HG02623 (cell line): ENCODE data around the gene LTF.

Experiments used
- ATAC-seq: cut with Tn5 transposase; IDR thresholded peaks from one replicate; pipeline ENCODE4 v1.9.1; 2021; ENCODE audit warnings: moderate library complexity; ENCODE audit not compliant: unreplicated experiment

LTF gene

DNA sequence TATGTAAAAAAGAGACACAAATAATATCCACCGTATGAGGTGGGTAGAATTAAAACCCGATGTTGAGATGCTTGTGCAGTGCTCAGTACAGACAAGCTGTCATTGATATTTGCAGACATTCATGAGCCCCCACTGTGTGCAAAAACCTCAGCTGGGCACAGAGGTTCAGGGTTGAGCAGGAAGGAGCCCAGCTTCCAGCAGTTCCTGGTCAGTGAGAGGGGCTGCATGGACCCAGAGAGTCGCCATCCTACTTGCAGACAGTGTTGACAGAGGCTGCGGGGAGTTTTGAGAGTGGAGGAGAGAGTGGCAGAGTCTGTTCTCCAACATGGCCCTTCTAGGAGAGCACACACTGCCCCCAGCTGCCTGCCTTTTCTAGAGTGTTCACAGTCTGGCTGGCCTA lies 6.1 kb upstream of the LTF start:
- ATAC-seq: no peak

DNA sequence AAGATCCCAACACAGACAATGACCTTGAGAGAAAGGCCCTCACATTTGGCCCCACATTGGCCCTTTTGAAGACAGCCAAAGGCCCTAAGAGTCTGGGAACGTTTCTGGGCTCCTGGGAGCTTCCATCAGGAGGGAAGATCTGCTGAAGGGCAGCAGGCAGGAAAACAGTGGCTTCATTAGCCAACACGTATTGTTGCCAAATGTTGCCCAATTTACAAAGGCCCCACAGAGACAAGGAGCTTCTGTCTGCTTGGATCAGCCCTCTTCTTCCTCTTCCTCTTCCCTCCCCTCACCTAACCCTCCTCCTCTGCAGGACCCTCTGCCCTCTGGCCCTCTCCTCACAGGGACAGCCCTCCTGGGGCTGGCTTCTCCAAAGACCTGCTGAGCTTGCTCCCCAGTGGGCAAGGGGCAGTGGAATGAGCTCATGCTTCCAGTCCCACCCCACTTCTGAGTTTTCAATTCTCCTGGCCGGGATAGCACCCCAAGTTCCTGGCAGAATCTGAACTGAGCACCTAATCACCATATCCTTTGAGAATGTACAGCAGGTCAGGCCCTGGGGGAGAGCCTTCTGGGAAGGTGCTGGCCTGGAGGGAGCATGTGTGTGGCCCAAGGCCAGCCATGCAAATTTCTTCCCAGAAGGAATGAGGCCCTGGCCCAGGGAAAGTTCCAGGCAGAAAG lies 5.1 kb upstream of the LTF start:
- no peak for ATAC-seq

DNA sequence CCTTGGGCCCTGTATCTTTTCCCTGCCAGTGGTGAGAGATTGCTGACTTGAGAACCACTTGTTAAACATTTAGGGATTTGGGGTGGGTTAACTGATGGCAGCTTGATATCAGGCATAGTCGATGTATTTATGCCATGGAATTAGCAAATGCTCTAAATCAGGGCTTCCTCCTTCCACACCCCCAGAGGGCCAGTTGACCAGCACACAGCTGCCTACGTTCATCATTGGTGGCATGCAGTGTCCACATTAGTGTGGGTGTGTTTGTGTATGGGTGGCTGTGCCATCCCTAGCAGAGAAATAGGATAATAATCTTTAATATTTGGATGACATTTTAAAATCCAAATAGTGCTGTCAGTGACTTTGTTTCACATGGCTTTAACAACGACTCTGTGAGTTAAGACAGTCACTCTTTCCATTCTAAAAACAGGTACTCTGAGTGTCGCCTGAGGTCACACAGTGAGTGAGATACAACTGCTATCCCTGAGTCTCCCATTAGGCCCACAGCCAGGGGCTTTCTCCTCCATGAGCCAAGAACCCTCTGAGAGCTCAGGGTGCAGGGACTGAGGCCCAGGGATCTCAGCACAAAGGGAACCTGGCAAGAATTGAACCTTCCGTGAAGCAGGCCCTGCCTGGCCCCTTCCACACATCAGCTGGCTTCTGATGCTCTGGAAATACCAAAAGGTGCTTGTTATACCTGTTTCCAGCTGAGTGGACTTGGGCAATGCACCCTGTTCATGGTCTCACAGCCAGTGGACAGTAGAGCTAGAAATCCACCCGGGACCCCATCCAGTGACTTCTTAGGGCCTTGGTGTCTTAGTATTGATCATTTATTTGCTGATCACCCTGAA lies 4.3 kb upstream of the LTF start:
- ATAC-seq: no peak

DNA sequence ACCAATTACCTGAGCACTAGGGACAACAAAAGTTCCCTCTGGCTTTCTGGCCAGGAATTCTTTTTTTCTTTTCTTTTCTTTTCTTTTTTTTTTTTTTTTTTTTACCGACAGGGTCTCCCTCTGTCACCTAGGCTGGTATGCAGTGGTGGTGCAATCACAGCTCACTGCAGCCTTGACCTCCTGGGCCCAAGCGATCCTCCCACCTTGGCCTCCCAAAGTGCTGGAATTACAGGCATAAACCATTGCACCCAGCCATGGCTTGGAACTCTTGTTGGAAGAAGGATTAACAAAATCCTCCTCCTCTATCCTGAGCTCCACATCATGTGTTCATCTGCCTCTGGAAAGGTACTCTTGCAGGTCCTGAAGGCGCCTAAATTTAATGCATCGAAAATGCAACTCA lies 2.9 kb upstream of the LTF start:
- ATAC-seq: no peak

DNA sequence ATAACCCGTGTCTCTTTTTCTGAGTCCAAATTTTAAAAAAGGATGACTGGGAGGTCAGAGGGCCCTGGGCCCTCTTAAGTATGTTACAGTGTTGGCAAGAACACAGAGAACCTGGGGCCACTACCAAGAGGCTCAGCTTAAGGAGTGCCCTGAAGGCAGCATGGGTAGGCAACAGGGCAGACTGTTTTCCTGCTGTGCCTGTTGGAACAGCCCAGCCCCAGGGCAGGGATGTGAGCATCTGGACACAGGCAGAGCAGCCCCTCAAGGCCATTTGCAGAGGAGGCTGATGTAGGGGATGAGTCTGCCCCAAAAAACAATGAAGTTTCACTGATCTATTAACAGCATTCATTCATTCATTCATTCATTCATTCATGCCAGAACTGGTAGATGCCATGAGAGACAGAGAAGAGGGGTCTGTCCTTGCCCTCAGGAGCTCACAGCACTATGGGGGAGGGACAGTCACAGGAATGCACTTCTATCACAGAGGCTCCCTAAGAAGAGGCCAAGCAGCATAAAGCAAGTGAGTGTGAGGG lies 2.2 kb upstream of the LTF start:
- no peak for ATAC-seq

DNA sequence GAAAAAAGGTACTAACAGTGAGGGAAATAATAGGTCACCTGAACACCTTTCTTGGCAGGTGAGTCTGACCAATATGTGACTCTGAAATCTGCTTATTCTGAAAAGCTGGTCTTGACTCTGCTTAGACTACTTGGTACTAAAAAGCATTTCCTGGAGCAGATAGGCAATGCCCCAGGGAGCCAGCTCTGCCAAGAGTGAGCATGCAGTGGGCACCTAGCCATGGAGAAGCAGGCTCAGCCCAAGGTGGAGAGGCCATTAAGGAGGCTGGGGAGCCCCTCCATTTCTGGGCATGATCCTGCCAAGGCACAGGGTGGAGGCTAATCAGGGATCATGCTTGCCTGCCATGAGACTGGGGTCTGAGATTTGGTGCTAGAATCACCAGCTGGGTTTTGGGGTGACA lies 1.6 kb upstream of the LTF start:
- no peak for ATAC-seq

DNA sequence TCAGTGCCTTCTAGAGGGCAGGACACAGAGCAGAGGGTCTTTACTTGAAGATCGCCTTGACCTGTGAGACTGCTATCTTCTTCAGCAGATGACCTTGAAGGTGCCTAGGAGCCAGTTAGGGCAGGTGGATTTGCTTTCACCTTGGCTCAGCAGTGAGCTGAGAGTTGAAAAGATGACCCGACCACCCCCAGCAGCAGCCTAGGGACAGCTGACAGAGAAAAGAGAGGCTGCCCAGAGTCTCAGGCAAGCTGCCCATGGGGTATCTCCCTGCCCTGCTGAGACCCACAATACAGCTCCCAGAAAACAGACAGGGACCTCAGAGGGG lies 453 bp upstream of the LTF start:
- no peak for ATAC-seq

DNA sequence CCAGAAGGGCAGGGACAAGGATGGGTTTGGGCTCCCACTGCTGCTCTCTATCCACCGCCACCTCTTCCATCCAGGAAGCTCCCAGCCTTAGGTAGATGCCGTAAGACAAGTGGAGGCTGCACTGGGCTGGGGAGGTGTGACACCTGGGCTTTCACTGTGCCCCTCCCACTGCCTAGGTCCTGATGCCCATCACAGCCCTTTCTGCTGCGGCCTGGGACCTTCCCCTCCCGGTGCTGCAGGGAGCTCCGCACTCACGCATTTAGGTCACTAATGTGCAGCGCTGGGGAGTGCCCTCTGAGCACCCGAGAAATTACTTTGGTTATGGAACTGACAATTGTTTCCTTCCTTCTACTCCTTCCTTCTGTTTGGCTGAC lies 850 bp downstream of the LTF start:
- no peak for ATAC-seq

DNA sequence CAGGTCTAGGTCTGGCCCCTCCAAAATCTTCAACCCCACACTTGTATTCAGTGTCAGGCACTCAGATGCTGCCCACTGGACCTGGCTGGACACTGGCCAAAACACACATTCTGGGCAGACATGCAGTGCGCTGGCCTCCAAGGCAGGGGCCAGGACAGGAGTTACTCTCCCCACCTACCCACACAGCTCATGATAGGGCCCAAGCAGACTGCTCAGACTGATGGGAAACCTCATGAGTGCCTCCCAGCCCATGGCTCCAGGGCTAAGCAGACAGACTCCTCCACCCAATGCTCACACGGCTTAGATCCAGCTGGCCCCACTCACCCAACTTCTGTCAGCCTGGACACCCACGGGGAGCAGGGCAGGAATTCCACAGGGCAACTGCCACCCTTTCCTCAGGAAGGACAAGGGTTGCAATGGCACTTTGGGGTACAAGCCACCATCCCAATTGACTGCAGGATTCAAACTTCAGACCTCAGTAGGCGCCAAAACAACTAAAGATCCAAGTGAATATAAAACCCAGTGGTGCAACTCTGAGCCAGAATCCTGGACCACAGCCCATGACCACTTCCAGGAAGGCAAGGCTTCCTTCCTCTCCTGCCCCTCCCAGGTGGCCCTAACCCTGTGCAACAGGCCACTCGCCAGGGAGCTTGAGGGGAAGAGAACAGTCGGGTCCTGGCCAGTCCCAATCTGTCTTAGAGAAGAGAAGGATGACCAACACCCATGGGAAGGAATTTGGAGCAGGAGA lies 1.4 kb downstream of the LTF start:
- no peak for ATAC-seq

DNA sequence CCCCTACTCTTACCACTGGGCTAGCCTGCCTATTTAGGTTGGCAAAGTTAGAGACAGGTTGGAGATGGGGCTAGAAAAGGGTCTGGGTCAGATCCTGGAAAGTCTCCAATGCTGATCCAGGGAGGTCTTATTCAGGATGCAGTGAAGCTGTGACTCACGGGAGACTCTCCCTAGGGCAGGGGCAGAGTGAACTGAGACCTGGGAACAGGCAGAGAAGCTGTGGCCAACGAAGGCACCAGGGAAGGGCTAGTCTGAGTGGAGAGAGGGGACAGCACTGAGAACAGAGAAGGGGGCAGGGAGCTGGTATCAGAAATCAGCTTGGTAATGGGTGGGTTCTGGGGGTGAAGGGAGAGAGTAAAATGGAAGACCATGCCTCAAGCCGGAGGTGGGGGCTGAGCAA lies 2.2 kb downstream of the LTF start:
- ATAC-seq: no peak

DNA sequence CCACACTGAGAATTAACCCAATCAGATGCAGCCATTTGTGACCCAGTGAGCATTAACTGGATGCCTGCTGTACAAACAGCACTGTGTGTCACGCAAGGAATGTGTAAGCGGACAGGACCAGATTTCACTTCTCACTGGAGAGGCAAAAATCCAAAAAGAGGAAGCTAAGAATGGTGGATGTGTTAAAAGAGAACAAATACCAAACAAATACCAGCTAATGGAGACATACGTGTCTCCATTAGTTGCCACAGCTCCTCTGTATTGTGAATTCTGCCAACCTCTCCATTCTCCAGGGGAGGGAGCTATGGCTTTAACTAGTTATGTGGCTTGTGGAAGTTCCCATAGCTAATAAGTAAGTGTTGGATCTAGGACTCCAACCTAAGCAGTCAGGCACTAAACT lies 2.6 kb downstream of the LTF start:
- ATAC-seq: no peak

DNA sequence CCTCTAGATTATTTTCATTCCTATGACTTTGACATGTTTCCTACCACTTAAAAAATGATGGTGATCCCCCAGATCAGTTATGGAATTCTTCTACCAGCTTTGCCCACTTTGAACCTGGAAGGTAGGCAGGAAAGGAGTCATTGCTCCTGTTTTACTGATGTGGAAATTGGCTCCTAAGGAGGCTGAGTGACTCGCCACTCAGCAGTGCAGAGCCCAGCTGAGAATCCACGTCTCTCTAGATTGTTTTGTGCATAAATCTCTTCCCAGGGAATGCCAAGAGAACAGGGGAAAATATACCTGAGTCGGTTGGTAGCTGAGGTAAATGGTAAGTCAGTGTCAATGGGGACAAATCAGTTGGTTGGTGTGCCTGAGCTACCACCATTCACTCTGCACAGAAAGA lies 4.7 kb downstream of the LTF start:
- ATAC-seq: no peak

DNA sequence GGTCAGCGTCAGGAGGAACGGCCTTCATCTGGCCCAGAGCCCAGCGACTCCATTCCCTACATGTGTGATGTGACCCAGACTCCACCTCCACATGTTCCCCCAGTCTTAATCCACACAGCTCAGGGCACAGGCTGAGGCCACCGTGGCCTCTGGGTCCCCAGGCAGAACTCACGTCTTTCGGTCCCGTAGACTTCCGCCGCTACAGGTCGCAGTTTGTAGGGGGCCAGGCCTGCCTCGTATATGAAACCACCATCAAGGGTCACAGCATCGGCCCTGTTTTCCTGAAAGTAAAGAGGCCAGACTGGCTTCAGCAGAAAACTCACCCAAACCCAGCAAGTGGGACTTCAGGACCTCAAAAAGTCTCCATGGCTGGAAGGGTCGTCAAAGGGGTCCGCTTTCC lies 8.6 kb downstream of the LTF start:
- ATAC-seq: no peak

DNA sequence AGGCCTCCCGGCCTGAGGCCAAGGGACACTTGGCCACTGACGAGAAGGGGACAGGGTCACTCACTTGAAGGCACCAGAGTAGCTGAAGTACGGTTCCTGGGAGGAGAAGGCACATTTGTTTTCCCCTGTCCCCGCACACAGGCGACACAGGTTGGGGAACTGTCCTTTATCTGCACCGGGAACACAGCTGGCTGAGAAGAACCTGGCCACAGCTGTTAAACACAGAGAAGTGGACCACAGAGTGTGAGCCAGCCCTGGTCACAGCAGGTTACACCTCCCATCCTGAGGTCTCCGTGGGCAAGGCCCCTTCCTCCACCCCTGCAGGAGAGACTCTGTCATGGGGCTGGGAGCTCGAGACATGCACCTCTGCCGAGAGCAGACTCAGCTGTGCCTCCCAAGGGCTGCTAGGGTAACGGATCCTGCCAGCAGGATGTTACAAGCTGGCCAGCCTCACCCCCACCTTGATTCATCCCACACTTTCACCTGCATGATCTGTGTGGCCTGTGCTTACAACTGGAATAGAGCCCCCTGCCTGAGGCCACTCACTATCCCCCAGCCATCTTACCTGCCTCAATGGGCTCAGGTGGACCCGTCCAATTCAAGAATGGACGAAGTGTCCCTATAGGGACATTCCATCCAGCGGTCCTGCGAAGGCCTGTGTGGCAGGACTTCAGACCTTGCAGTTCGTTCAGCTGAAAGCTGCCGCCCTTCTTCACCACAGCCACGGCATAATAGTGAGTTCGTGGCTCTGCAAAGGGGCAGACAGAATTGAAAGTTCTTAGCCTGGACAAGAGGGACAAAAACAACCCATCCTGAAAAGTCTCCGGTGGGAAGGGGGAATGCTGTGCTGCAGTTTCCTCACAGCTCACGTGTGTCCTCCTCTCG lies 9.2 kb downstream of the LTF start:
- ATAC-seq: no peak

DNA sequence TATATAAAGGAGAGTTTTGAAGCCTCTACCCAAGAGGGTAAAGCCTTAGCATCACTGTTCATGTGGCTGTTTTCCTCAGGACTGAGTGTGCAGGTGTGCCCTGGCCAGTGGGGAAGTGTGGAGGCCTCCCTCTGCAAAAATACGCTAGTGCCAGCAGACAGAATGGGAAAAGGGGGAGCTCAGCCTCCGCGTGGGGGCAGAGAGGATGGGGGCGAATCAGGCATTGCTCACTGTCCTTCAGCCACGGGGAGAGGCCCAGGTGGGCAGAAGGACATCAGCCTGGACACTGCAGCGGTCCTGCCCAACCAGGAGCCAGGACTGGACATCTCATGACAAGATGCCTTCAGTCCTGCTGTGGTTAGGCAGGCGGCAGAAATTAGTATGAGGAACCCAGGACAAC lies 10.1 kb downstream of the LTF start:
- ATAC-seq: no peak

DNA sequence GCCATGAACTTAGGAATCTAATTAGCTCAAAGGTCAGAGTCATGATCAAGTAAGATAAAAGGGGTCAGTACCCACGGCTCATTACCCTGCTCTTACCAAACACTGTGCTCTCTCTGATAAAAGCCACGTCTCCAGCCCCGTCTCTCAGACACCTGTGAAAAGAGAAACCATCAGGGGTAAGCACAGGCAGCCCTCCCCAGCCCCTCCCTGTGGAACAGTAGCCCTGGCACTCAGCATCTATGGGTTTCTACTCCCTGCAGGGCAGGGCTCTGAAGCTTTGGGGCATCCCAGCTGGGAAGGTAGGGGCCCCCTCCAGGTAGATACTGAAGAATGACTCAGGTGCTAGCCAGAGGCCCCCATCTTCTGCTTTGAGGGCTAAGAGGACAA lies 10.5 kb downstream of the LTF start:
- no peak for ATAC-seq

DNA sequence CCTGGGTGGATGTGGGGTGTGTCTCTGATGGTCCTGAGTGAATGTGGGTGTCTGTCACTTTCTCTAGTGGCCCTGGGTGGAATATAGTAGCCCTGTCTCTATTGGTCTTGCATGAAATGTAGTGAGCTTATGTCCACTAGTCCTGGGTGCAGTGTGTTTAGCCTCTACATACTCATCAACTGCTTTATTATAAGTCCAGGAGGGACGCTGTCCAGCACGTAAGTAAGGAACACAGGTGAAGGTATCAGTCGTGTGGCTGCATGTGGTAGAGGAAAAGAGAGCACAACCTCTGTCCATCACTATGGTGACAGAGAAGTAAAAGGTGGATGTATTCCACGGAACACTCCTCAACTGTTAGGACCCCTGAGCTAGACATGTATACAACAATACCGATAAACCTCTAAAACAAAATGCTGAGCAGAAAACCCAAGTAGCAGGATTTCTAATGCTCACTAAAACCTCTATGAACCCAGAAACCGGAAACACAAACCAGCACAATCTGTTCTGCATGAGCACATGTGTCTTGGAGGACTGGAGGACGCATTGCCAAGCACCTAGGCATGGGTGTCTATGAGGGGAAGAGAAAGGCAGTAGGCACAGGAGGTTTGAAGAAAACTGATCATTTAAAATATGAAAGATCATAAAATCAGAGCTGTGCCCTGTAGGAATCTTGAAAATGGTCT lies 11.0 kb downstream of the LTF start:
- ATAC-seq: no peak

DNA sequence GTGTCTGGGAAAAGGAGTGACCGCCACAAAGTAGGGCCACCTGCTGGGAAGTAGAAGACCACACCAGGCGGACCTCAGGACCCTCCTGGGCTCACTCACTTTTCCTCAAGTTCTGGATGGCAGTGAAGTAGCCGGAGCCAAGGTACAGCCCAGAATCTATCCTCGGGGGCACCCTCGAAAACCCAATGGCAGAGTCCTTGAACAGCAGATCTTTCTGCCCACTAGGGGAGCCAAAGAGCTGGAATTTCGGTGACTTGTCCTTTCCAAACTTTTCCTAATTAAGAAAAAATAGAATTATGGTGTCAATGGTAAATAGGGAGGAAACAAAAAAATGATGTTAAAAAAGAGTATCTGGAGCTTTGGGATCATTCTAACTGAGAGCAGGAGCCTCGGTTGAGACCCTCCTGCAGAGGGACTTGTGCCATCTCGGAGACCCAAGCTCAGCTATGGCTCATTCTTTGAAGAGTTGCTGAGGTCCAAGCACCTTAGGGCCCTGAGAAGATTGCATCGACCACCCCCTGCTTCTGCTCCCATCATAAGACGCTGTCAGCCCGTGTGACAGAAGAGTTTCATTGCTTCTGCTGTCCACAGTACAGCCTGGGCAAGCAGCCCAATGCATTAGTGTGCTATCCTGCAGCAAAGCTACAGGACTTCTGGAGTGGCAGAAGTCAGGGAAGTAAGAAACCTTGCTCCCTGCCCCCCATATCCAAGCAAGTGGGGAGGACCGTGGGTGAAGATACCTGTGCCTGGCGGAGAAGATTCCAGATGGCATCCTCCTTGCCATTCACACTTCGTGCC lies 14.8 kb downstream of the LTF start:
- no peak for ATAC-seq

DNA sequence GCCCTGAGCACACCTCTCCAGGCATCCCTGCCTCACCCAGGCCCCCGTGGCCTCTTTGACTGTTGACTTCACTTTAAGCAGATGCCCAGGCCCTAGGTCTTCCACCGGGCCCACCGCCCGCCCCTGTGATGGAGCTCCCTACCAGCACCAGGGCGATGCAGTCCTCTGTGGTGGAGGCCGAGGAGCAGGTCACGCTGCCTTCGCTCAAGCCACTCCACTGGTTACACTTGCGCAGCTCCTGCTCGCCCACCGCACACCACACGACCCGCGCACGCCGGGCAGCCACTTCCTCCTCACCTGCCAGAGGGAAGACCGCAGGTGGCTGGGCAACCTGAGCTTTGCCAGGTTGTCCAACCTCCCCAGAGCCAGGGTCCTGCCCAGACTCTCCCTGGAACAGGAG lies 16.0 kb downstream of the LTF start:
- no peak for ATAC-seq
